ENCODE data around the gene CEACAM3.
A peak's percentile ranks its signal among the peaks of the same experiment; 100 is the strongest.

CEACAM3 gene

GRCh38 chr19:41844601-41845000, 48.2 kb downstream of the CEACAM3 start, which contains the start of gene LYPD4:
TSS of gene LYPD4 (minus strand) at chr19:41844683. CDS start at chr19:41839285, 5,398 bp downstream.
- no peak for DNase-seq (ENCODE audit: low read depth)

- no peak for DNase-seq (ENCODE audit: low read depth)
Observed at GRCh38 chr19:41845001-41845050, 48.4 kb downstream of the CEACAM3 start, which contains the start of gene DMRTC2. TSS of gene DMRTC2 (plus strand) at chr19:41845042. CDS start at chr19:41847429, 2,387 bp downstream.

- DNase-seq (ENCODE audit: low read depth): no peak
Observed at GRCh38 chr19:41845051-41845590, 48.7 kb downstream of the CEACAM3 start.

GRCh38 chr19:41847351-41848105, 51.1 kb downstream of the CEACAM3 start:
- no peak for DNase-seq (ENCODE audit: low read depth)

- no peak for DNase-seq (ENCODE audit: low read depth)
Observed at GRCh38 chr19:41848666-41849065, 52.3 kb downstream of the CEACAM3 start.

GRCh38 chr19:41849067-41849466, 52.7 kb downstream of the CEACAM3 start:
- no peak for DNase-seq (ENCODE audit: low read depth)

GRCh38 chr19:41850381-41850780, 54.0 kb downstream of the CEACAM3 start:
- DNase-seq (ENCODE audit: low read depth): no peak

GRCh38 chr19:41851456-41851855, 55.1 kb downstream of the CEACAM3 start:
- DNase-seq (ENCODE audit: low read depth): no peak

GRCh38 chr19:41853344-41853743, 57.0 kb downstream of the CEACAM3 start:
- no peak for DNase-seq (ENCODE audit: low read depth)

- no peak for DNase-seq (ENCODE audit: low read depth)
Observed at GRCh38 chr19:41853768-41854167, 57.4 kb downstream of the CEACAM3 start.

- no peak for DNase-seq (ENCODE audit: low read depth)
Observed at GRCh38 chr19:41859213-41859617, 62.8 kb downstream of the CEACAM3 start.

GRCh38 chr19:41859618-41860418, 63.4 kb downstream of the CEACAM3 start, which contains the start of gene RPS19:
TSS of gene RPS19 (plus strand) at chr19:41860255. CDS start at chr19:41860775, 520 bp downstream.
- peak; percentile 99 for DNase-seq (ENCODE audit: low read depth)

GRCh38 chr19:41860419-41861115, 64.2 kb downstream of the CEACAM3 start:
- peak; percentile 26 for DNase-seq (ENCODE audit: low read depth)

Data from EH (cell line).